Thoracic aorta (tissue), 2 donors: ENCODE data around the gene SLC7A1. TPM values are rescaled to one million over a fixed set of nuclear protein-coding genes. Genes with fewer than 3 reads are reported as not detected.

ENCODE experiments used
- ATAC-seq: fragments of 150-250 bp; one replicate; pipeline ENCODE4 v1.8.0; 2017; ENCODE audit warnings: low read depth; ENCODE audit not compliant: insufficient number of reproducible peaks, low FRiP score
- DNase-seq: peaks from one replicate; pipeline ENCODE4 v3.0.0-alpha.2; 2020; ENCODE audit warnings: low spot score
- H3K27ac ChIP-seq, 2 donors: fragments of 200-600 bp; sonication (generic); 1 replicate in 1 of 2; 2 replicates in 1 of 2; pipeline ENCODE4 v1.5.1; 2016; ENCODE audit warnings: mild to moderate bottlenecking in 2 of 2, moderate library complexity in 2 of 2
- H3K27me3 ChIP-seq: fragments of 200-600 bp; sonication (generic); replicated peaks from 2 replicates; pipeline ENCODE4 v1.6.0; 2016; ENCODE audit warnings: mild to moderate bottlenecking; ENCODE audit not compliant: insufficient read depth
- H3K36me3 ChIP-seq: fragments of 200-600 bp; sonication (generic); one replicate; pipeline ENCODE4 v1.5.1; 2016
- H3K4me1 ChIP-seq, 2 donors: fragments of 200-600 bp; sonication (generic); 1 replicate in 1 of 2; 2 replicates in 1 of 2; pipeline versions ENCODE4 v1.5.1 to v1.6.0; 2016; ENCODE audit warnings: low read depth in 2 of 2, mild to moderate bottlenecking in 1 of 2; ENCODE audit not compliant: control insufficient read depth in 1 of 2
- H3K4me3 ChIP-seq: fragments of 200-600 bp; sonication (generic); 2 replicates; pipeline ENCODE4 v1.5.1; 2016; ENCODE audit warnings: mild to moderate bottlenecking
- H3K9me3 ChIP-seq: fragments of 200-600 bp; sonication (generic); 2 replicates; pipeline ENCODE4 v1.5.1; 2016
- total RNA-seq, 2 donors: library from RNA; depleted of rRNA; stranded (reverse); fragments of >200 nt; gene quantifications; one replicate each; pipeline versions ENCODE4 v1.1.0 to v1.2.3, GENCODE V29; 2016
- TF ChIP-seq, protein P1 (sequence below): fragments of 200-600 bp; sonication (generic); IDR thresholded peaks from one replicate; pipeline ENCODE4 v1.5.1; 2019; ENCODE audit warnings: antibody characterized with exemption

SLC7A1 gene
- total RNA-seq, 2 donors from 2014 or later = 24.0 to 39.1 TPM

- DNase-seq = no peak
Measured at GRCh38 chr13:29563941-29564340, 31.5 kb downstream of the SLC7A1 start.

DNA sequence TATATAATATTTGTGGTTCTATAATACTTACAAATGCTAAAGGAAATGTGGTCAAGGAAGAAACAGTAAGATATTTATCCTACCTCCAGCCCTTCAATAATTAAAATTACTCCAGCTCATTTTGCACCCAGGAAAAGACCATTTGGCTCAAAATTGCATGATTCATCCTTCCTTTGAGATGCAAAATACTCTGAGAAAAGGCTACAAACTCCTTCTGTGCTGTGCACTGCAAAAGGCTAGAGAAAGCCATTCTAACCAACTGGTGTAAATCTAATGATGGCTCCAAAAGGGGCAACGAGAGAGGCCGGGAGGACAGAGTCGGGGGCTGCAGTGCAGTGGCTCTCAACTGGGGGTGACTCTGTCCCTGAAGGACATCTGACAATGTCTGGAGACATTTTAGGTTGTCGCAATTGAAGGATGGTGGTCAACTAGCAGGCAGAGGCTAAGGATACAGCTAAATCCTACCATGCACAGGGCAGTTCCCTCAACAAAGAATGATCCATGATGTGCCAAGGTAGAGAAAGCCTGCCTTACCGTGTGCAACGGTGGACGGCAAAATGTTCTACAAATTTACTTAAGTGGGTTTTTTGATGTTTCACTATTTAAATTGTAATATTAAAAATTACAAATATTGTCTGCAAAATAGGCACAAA is 32.6 kb downstream of the SLC7A1 start:
- Histone ChIP-seq H3K27ac (no peak overlapping the region), H3K4me1 (peaks cover 0 to 13% of the 10 kb centered on the region in 2 donors), H3K4me3 (no peak overlapping the region), H3K27me3 (no peaks in the 10 kb centered on the region), H3K36me3 (no peaks in the 10 kb centered on the region), H3K9me3 (no peaks in the 10 kb centered on the region)
- DNase-seq (no peak), ATAC-seq (no peak)
- TF ChIP-seq, protein P1, sequence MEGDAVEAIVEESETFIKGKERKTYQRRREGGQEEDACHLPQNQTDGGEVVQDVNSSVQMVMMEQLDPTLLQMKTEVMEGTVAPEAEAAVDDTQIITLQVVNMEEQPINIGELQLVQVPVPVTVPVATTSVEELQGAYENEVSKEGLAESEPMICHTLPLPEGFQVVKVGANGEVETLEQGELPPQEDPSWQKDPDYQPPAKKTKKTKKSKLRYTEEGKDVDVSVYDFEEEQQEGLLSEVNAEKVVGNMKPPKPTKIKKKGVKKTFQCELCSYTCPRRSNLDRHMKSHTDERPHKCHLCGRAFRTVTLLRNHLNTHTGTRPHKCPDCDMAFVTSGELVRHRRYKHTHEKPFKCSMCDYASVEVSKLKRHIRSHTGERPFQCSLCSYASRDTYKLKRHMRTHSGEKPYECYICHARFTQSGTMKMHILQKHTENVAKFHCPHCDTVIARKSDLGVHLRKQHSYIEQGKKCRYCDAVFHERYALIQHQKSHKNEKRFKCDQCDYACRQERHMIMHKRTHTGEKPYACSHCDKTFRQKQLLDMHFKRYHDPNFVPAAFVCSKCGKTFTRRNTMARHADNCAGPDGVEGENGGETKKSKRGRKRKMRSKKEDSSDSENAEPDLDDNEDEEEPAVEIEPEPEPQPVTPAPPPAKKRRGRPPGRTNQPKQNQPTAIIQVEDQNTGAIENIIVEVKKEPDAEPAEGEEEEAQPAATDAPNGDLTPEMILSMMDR = no peak

More at GRCh38 chr13:29563941-29564340, 31.5 kb downstream of the SLC7A1 start:
- TF ChIP-seq, protein P1 = no peak
- H3K4me3 ChIP-seq = no peak overlapping the region
- no peaks in the 10 kb centered on the region for H3K27me3 ChIP-seq
- no peaks in the 10 kb centered on the region for H3K36me3 ChIP-seq
- ATAC-seq = no peak
- no peak overlapping the region for H3K27ac ChIP-seq
- no peaks in the 10 kb centered on the region for H3K9me3 ChIP-seq
- H3K4me1 ChIP-seq = peaks cover 0 to 13% of the 10 kb centered on the region in 2 donors

DNA sequence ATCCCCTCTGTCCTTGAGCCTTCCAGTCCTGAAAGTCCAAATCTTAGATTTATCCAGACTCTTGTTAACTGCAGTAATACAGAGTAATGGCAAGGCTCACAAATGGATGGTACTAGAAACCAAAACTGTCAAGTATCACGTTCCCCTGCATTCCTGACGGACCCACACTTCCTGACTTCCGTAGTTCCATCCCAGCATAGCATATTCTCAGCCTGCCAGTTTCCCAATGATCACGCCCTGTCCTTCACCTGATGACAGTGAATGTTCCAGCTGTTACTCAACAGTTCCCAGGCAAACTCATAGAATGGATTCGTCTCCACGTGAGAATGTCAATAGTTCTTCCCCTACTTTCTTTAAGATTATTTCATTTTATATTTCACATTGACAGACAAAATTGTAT is 33.6 kb downstream of the SLC7A1 start:
- H3K36me3 ChIP-seq = no peaks in the 10 kb centered on the region
- H3K27ac ChIP-seq = no peak overlapping the region
- H3K9me3 ChIP-seq = no peaks in the 10 kb centered on the region
- H3K4me3 ChIP-seq = no peak overlapping the region
- no peak for DNase-seq
- peaks cover 0 to 13% of the 10 kb centered on the region in 2 donors for H3K4me1 ChIP-seq
- no peaks in the 10 kb centered on the region for H3K27me3 ChIP-seq
- no peak for ATAC-seq
- TF ChIP-seq, protein P1 = no peak

- no peak overlapping the region for H3K4me3 ChIP-seq
- ATAC-seq = no peak
- peaks cover 8% of the 10 kb centered on the region for H3K36me3 ChIP-seq
- TF ChIP-seq, protein P1 = no peak
- H3K4me1 ChIP-seq = no peaks in the 10 kb centered on the region
- H3K27ac ChIP-seq = no peak overlapping the region
- H3K27me3 ChIP-seq = no peaks in the 10 kb centered on the region
- H3K9me3 ChIP-seq = no peaks in the 10 kb centered on the region
- no peak for DNase-seq
Measured at GRCh38 chr13:29556742-29557141, 38.7 kb downstream of the SLC7A1 start.

DNA sequence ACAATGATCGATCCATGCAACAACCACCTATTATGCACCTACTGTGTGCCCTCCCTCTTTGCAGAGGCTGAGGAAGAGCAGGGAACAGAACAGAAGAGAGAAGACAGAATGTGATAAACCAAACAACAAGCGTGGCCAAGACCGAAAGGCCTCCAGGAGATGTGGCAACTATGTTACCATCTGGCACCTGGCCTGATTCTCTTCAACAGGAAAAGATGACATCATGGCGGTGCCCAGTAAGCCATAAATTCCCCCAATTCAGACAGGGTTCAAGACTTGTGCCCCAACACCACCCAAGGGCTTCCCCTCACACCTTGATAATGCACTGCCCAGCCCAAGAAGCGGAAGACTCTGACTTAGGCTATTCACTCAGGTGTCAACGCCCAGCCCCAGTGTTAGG is 44.3 kb downstream of the SLC7A1 start:
- H3K27me3 ChIP-seq = no peaks in the 10 kb centered on the region
- peaks cover 0 to 15% of the 10 kb centered on the region in 2 donors for H3K4me1 ChIP-seq
- TF ChIP-seq, protein P1 = no peak
- H3K36me3 ChIP-seq = peaks cover 8% of the 10 kb centered on the region
- H3K27ac ChIP-seq = no peak overlapping the region
- H3K9me3 ChIP-seq = no peaks in the 10 kb centered on the region
- ATAC-seq (no peak), DNase-seq (no peak)
- H3K4me3 ChIP-seq = no peak overlapping the region
